HepG2 (cell line): ENCODE data around the gene MGMT. TPM values are rescaled to one million over a fixed set of nuclear protein-coding genes. Genes with fewer than 3 reads are reported as not detected.

Experiments used
- ATAC-seq: fragments of 200-7000 bp; cut with Tn5 transposase; 3 replicates; pipeline ENCODE4 v1.9.1; 2020; ENCODE audit warnings: mild to moderate bottlenecking, moderate library complexity
- BruUV-seq: library from RNA; stranded (reverse); fragments of 400-500 nt; replicated peaks from 2 replicates; lab custom pipeline; 2021; lab: Mats Ljungman, UMichigan
- CTCF ChIA-PET: fragments of 300-600 bp; formaldehyde crosslinking; extraction: SDS; loops from one replicate; lab custom pipeline; 2021; ENCODE audit warnings: low total read pairs, inconsistent platforms, low intra/inter-chr PET ratio; lab: Yijun Ruan, JAX
- POLR2A ChIA-PET: fragments of 350-600 bp; sonication (Branson Sonifier 250); formaldehyde crosslinking; loops from one replicate; lab custom pipeline; 2020; ENCODE audit warnings: antibody characterized with exemption, inconsistent platforms; lab: Yijun Ruan, JAX
- DNase-seq: peaks from one replicate; pipeline ENCODE4 v3.0.0-alpha.2; 2015; ENCODE audit warnings: low spot score
- FAIRE-seq: peaks from 3 replicates; lab custom pipeline; 2011; peaks lifted over from hg19 to GRCh38; lab: Jason Lieb, UNC
- H2AFZ ChIP-seq: one replicate; pipeline ENCODE4 v1.6.1; 2011; ENCODE audit warnings: low read length, inconsistent platforms
- H3K27ac ChIP-seq: fragments of 300-600 bp; 3 replicates; pipeline ENCODE4 v1.8.0; 2011; ENCODE audit warnings: mixed run types, mild to moderate bottlenecking, mixed read lengths, low read length, inconsistent platforms; ENCODE audit not compliant: insufficient read depth; ENCODE audit errors: extremely low read length
- H3K27me3 ChIP-seq, 2 experiments: fragments of 200-600 bp in 1 of 2; 2 replicates in 1 of 2; 3 replicates in 1 of 2; pipeline versions ENCODE4 v1.6.0 to v1.8.0; 2011; ENCODE audit warnings: low read length in 2 of 2, mild to moderate bottlenecking in 2 of 2, moderate library complexity in 2 of 2, inconsistent platforms in 1 of 2; ENCODE audit not compliant: insufficient read depth in 2 of 2, control insufficient read depth in 1 of 2
- H3K36me3 ChIP-seq, 2 experiments: fragments of 200-600 bp in 1 of 2; replicated peaks in 1 of 2; 2 replicates in 1 of 2; 3 replicates in 1 of 2; pipeline versions ENCODE4 v1.5.1 to v1.8.0; 2011; ENCODE audit warnings: low read length in 2 of 2, inconsistent platforms in 1 of 2; ENCODE audit not compliant: insufficient read depth in 2 of 2, control insufficient read depth in 1 of 2
- H3K4me1 ChIP-seq: 2 replicates; pipeline ENCODE4 v1.5.1; 2012; ENCODE audit warnings: low read length, inconsistent platforms; ENCODE audit not compliant: insufficient read depth
- H3K4me2 ChIP-seq: 2 replicates; pipeline ENCODE4 v1.6.0; 2011; ENCODE audit warnings: low read depth, low read length, inconsistent platforms
- H3K4me3 ChIP-seq, 3 experiments: fragments of 200-600 bp in 1 of 3; sonication (generic), shearing (Covaris generic) in 1 of 3; replicated peaks in 1 of 3; 2 replicates each; pipeline ENCODE4 v1.5.1; 2011 to 2016; ENCODE audit warnings: low read length in 3 of 3, inconsistent platforms in 2 of 3, low read depth in 2 of 3, mild to moderate bottlenecking in 2 of 3, control low read depth in 1 of 3, mixed read lengths in 1 of 3; ENCODE audit not compliant: insufficient read depth in 1 of 3
- H3K79me2 ChIP-seq: one replicate; pipeline ENCODE4 v1.6.1; 2011; ENCODE audit warnings: low read length, inconsistent platforms; ENCODE audit not compliant: insufficient read depth
- H3K9ac ChIP-seq: 2 replicates; pipeline ENCODE4 v1.6.0; 2011; ENCODE audit warnings: mild to moderate bottlenecking, low read depth, low read length, inconsistent platforms; ENCODE audit not compliant: insufficient read depth
- H3K9me3 ChIP-seq: 2 replicates; pipeline ENCODE4 v1.5.1; 2012; ENCODE audit warnings: mild to moderate bottlenecking, low read length
- H4K20me1 ChIP-seq: 2 replicates; pipeline ENCODE4 v1.6.0; 2011; ENCODE audit warnings: inconsistent platforms, mild to moderate bottlenecking, low read length, moderate library complexity; ENCODE audit not compliant: insufficient read depth
- ATAD3A ChIP-seq: sonication (generic); formaldehyde crosslinking; IDR thresholded peaks from 2 replicates; pipeline ENCODE4 v1.4.0; 2020; ENCODE audit warnings: missing genetic modification reagents
- NFIC ChIP-seq: IDR thresholded peaks from 2 replicates; pipeline ENCODE4 v1.6.1; 2012; ENCODE audit warnings: mild to moderate bottlenecking, low read length, inconsistent platforms
- NRL ChIP-seq: sonication (generic); formaldehyde crosslinking; IDR thresholded peaks from 2 replicates; pipeline ENCODE4 v1.5.0; 2020; ENCODE audit warnings: missing genetic modification reagents, mild to moderate bottlenecking, moderate library complexity, borderline replicate concordance
- ZMYM3 ChIP-seq: sonication (generic); formaldehyde crosslinking; IDR thresholded peaks from 2 replicates; pipeline ENCODE4 v1.5.1; 2020; ENCODE audit warnings: mild to moderate bottlenecking, missing genetic modification reagents
- ZNF382 ChIP-seq: sonication (generic); formaldehyde crosslinking; IDR thresholded peaks from 2 replicates; pipeline ENCODE4 v1.5.0; 2020; ENCODE audit warnings: missing genetic modification reagents, mild to moderate bottlenecking, borderline replicate concordance
- WGBS: methylation state at CpG from one replicate; pipeline ENCODE4 v1.1.6; 2017; ENCODE audit warnings: low lambda C conversion rate; 5-methylcytosine and 5-hydroxymethylcytosine counted together
- in situ Hi-C: cut with HindIII; loops from 2 replicates; pipeline ENCODE4 v1.10.0; 2017; ENCODE audit warnings: low pct_unique_long_range_greater_than_20kb; ENCODE audit not compliant: extremely low pct_ligation_motif_present
- intact Hi-C: fragments of 100-400 bp; cut with micrococcal nuclease; formaldehyde crosslinking; loops from one replicate; pipeline ENCODE4 v1.10.0; 2022; ENCODE audit not compliant: unreplicated experiment
- polyA plus RNA-seq, 8 experiments: library from polyadenylated mRNA; depleted of rRNA in 3 of 8; stranded (reverse) in 7 of 8; unstranded in 1 of 8; fragments of >200 nt; fragmentation: Illumina TruSeq in 4 of 8; extraction: Trizol in 4 of 8; gene quantifications; 2 replicates each; pipeline versions ENCODE4 v1.2.1 to v1.2.3, GENCODE V29; 2011 to 2016; ENCODE audit warnings: low read depth in 4 of 8, missing spikeins in 1 of 8, mixed read lengths in 1 of 8; ENCODE audit not compliant: insufficient read depth in 1 of 8
- total RNA-seq, 5 experiments: library from RNA; depleted of rRNA; stranded (reverse); fragments of >200 nt; fragmentation: Illumina TruSeq; extraction: Trizol; gene quantifications; 2 replicates each; pipeline ENCODE4 v1.2.3, GENCODE V29; 2016; ENCODE audit warnings: low read depth in 1 of 5
- TF ChIP-seq, protein P1 (sequence below): sonication (generic); formaldehyde crosslinking; IDR thresholded peaks from 2 replicates; pipeline ENCODE4 v1.4.0; 2020; ENCODE audit warnings: missing genetic modification reagents, mild to moderate bottlenecking, borderline replicate concordance
- TF ChIP-seq, protein P2 (sequence below): sonication (generic); formaldehyde crosslinking; IDR thresholded peaks from 2 replicates; pipeline ENCODE4 v1.4.0; 2020; ENCODE audit warnings: missing genetic modification reagents

The MGMT gene
- total and polyA plus RNA-seq, 2 of the 13 experiments (the other 11 are each of a cell fraction or from before 2014, with no cell fraction given) = 12.0 to 19.5 TPM

DNA sequence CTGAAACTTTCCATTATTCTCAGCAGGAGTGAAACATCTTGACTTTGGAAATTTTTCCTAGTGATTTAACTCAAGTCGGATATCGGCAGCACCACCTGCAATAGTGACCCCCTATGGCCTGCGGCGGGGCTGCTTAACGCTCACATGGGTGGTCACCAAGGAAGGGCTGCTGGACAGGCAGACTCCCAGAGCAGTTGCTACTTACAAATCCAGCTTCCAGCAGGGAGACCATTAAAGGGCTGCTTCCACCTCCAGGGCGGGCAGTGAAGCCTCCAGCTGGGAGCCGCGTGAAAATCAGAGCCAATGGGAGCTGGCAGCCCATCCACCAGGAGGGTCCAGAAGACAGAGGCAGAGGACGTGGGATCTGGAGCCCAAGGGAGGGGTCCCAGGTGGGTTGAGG, 122.5 kb downstream of the MGMT start:
- 81% methylated on average over 9 of the region's 9 CpGs for WGBS
- no peak for FAIRE-seq

DNA sequence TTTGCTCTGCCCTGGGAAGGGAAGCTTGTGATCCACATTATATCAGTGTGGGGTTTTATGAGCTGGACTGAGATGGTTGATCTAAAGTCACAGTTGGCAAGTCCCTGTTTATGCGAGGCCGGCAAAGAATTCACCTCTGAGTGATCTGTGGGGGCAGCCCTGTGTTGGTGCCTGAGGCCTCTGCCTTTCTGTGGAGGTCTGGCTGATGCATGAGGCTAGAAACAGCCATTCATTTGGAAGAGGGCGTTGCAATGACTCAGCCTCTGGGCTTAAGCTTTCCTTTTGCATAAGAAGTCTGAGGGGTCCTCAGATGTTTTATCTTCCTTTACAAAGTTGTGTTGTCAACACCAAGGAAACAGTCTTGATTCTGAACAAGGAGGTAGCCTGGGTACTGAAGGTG, 126.9 kb downstream of the MGMT start:
- in situ Hi-C loops = no loop called here
- 73% methylated on average over 2 of the region's 3 CpGs for WGBS
- no peak for FAIRE-seq
- H3K4me1 ChIP-seq = no peaks in the 10 kb centered on the region
- CTCF ChIA-PET = no interaction called here
- BruUV-seq = no TSS peak
- no peak for ATAC-seq
- no peaks in the 10 kb centered on the region for H3K36me3 ChIP-seq
- no peak overlapping the region for H3K4me2 ChIP-seq
- no peak for DNase-seq
- H3K9ac ChIP-seq = no peak overlapping the region
- no peak overlapping the region for H3K27ac ChIP-seq
- no peak overlapping the region for H3K4me3 ChIP-seq
- POLR2A ChIA-PET = no interaction called here
- H2AFZ ChIP-seq = no peak overlapping the region
- no peaks in the 10 kb centered on the region for H3K27me3 ChIP-seq
- H4K20me1 ChIP-seq = no peaks in the 10 kb centered on the region
- no peaks in the 10 kb centered on the region for H3K79me2 ChIP-seq
- TF ChIP-seq ZNF382 = no peak
- no peak for TF ChIP-seq ZMYM3 (CRISPR knock-in tag)
- TF ChIP-seq, protein P1, sequence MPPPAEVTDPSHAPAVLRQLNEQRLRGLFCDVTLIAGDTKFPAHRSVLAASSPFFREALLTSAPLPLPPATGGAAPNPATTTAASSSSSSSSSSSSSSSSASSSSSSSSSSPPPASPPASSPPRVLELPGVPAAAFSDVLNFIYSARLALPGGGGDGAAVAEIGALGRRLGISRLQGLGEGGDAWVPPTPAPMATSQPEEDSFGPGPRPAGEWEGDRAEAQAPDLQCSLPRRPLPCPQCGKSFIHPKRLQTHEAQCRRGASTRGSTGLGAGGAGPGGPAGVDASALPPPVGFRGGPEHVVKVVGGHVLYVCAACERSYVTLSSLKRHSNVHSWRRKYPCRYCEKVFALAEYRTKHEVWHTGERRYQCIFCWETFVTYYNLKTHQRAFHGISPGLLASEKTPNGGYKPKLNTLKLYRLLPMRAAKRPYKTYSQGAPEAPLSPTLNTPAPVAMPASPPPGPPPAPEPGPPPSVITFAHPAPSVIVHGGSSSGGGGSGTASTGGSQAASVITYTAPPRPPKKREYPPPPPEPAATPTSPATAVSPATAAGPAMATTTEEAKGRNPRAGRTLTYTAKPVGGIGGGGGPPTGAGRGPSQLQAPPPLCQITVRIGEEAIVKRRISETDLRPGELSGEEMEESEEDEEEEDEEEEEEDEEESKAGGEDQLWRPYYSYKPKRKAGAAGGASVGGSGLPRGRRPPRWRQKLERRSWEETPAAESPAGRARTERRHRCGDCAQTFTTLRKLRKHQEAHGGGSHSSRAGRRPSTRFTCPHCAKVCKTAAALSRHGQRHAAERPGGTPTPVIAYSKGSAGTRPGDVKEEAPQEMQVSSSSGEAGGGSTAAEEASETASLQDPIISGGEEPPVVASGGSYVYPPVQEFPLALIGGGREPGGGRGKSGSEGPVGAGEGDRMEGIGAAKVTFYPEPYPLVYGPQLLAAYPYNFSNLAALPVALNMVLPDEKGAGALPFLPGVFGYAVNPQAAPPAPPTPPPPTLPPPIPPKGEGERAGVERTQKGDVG (CRISPR knock-in tag) = no peak
- no peak for TF ChIP-seq NRL
- TF ChIP-seq ATAD3A (CRISPR knock-in tag) = no peak
- no peak for TF ChIP-seq NFIC
- intact Hi-C loops = no loop called here
- H3K9me3 ChIP-seq = peaks cover 47% of the 10 kb centered on the region

More for the DNA sequence above, 122.5 kb downstream of the MGMT start:
- Histone ChIP-seq H3K27ac (no peak overlapping the region), H2AFZ (no peak overlapping the region), H3K4me3 (no peak overlapping the region), H3K4me1 (no peaks in the 10 kb centered on the region), H3K79me2 (no peaks in the 10 kb centered on the region), H3K36me3 (no peaks in the 10 kb centered on the region), H4K20me1 (no peaks in the 10 kb centered on the region)
- CTCF ChIA-PET = no interaction called here
- no TSS peak for BruUV-seq
- ATAC-seq = no peak
- TF ChIP-seq, protein P2, sequence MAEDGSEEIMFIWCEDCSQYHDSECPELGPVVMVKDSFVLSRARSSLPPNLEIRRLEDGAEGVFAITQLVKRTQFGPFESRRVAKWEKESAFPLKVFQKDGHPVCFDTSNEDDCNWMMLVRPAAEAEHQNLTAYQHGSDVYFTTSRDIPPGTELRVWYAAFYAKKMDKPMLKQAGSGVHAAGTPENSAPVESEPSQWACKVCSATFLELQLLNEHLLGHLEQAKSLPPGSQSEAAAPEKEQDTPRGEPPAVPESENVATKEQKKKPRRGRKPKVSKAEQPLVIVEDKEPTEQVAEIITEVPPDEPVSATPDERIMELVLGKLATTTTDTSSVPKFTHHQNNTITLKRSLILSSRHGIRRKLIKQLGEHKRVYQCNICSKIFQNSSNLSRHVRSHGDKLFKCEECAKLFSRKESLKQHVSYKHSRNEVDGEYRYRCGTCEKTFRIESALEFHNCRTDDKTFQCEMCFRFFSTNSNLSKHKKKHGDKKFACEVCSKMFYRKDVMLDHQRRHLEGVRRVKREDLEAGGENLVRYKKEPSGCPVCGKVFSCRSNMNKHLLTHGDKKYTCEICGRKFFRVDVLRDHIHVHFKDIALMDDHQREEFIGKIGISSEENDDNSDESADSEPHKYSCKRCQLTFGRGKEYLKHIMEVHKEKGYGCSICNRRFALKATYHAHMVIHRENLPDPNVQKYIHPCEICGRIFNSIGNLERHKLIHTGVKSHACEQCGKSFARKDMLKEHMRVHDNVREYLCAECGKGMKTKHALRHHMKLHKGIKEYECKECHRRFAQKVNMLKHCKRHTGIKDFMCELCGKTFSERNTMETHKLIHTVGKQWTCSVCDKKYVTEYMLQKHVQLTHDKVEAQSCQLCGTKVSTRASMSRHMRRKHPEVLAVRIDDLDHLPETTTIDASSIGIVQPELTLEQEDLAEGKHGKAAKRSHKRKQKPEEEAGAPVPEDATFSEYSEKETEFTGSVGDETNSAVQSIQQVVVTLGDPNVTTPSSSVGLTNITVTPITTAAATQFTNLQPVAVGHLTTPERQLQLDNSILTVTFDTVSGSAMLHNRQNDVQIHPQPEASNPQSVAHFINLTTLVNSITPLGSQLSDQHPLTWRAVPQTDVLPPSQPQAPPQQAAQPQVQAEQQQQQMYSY (CRISPR knock-in tag) = no peak
- TF ChIP-seq, all 625 proteins: peak for 0
- no peak for DNase-seq
- H3K9ac ChIP-seq = no peak overlapping the region
- no peaks in the 10 kb centered on the region for H3K27me3 ChIP-seq
- H3K9me3 ChIP-seq = peaks cover 61% of the 10 kb centered on the region
- POLR2A ChIA-PET = no interaction called here
- no peak overlapping the region for H3K4me2 ChIP-seq
- in situ Hi-C loops = no loop called here
- intact Hi-C loops = no loop called here
